Parathyroid adenoma (tissue), 2 donors: ENCODE results near the gene TMC4.
A peak's percentile ranks its signal among the peaks of the same experiment; 100 is the strongest.

ENCODE experiments used
- H2AFZ ChIP-seq: fragments of 300-600 bp; sonication (generic); one replicate; pipeline ENCODE4 v1.7.0; 2017; ENCODE audit warnings: antibody characterized with exemption, mild to moderate bottlenecking
- H3K27ac ChIP-seq: fragments of 300-600 bp; sonication (generic); one replicate; pipeline ENCODE4 v1.7.0; 2017
- H3K27me3 ChIP-seq: fragments of 300-600 bp; sonication (generic); one replicate; pipeline ENCODE4 v1.7.0; 2017; ENCODE audit warnings: low read length; ENCODE audit not compliant: control insufficient read depth, insufficient read depth
- H3K36me3 ChIP-seq: fragments of 300-600 bp; sonication (generic); one replicate; pipeline ENCODE4 v1.7.0; 2017; ENCODE audit warnings: low read length; ENCODE audit not compliant: control insufficient read depth, insufficient read depth
- H3K4me1 ChIP-seq: fragments of 300-600 bp; sonication (generic); one replicate; pipeline ENCODE4 v1.7.0; 2017; ENCODE audit warnings: control low read depth
- H3K4me2 ChIP-seq: fragments of 300-600 bp; sonication (generic); one replicate; pipeline ENCODE4 v1.7.0; 2017; ENCODE audit warnings: low read length
- H3K4me3 ChIP-seq: fragments of 300-600 bp; sonication (generic); one replicate; pipeline ENCODE4 v1.7.0; 2017; ENCODE audit warnings: low read depth, low read length
- H3K79me2 ChIP-seq: fragments of 300-600 bp; sonication (generic); one replicate; pipeline ENCODE4 v1.7.0; 2017; ENCODE audit warnings: control low read depth
- H3K9ac ChIP-seq: fragments of 300-600 bp; sonication (generic); one replicate; pipeline ENCODE4 v1.7.0; 2017; ENCODE audit warnings: mild to moderate bottlenecking
- H3K9me3 ChIP-seq: fragments of 300-600 bp; sonication (generic); one replicate; pipeline ENCODE4 v1.7.0; 2017; ENCODE audit warnings: low read length; ENCODE audit not compliant: control insufficient read depth
- CTCF ChIP-seq: fragments of 300-600 bp; sonication (generic); IDR thresholded peaks from one replicate; pipeline ENCODE4 v1.7.0; 2017; ENCODE audit warnings: antibody characterized with exemption, mild to moderate bottlenecking
- donor health status: primary hyperparathyroidism.

The TMC4 gene

GRCh38 chr19:54138489-54139256 is 34.3 kb downstream of the TMC4 start:
- no peak for TF ChIP-seq CTCF
- H3K4me2 ChIP-seq, result peak overlapping the region; percentile 78
- H3K36me3 ChIP-seq, result no peaks in the 10 kb centered on the region
- H3K9ac ChIP-seq, result no peak overlapping the region
- H3K27ac ChIP-seq, result peak overlapping the region; percentile 92
- peaks cover 18% of the 10 kb centered on the region for H3K79me2 ChIP-seq
- no peaks in the 10 kb centered on the region for H3K27me3 ChIP-seq
- H3K4me3 ChIP-seq, result peak overlapping the region; percentile 85
- H3K4me1 ChIP-seq, result peaks cover 7% of the 10 kb centered on the region
- peak overlapping the region; percentile 89 for H2AFZ ChIP-seq
- no peaks in the 10 kb centered on the region for H3K9me3 ChIP-seq

GRCh38 chr19:54137699-54138488 is 35.1 kb downstream of the TMC4 start, which contains the start of gene CNOT3:
Gene CNOT3 (plus strand): TSS chr19:54137762. CDS start chr19:54142979, 5,217 bp downstream.
- Histone ChIP-seq H3K27me3 (no peaks in the 10 kb centered on the region), H2AFZ (peak within 1 kb of the TSS; percentile 89), H3K9me3 (no peaks in the 10 kb centered on the region), H3K4me3 (peak within 1 kb of the TSS; percentile 85), H3K4me2 (peak within 1 kb of the TSS; percentile 95), H3K4me1 (peaks cover 7% of the 10 kb centered on the region), H3K36me3 (no peaks in the 10 kb centered on the region), H3K27ac (peak within 1 kb of the TSS; percentile 92), H3K9ac (peak within 1 kb of the TSS; percentile 99), H3K79me2 (peaks cover 18% of the 10 kb centered on the region)
- peak; percentile 15 for TF ChIP-seq CTCF

- H3K36me3 ChIP-seq, result no peaks in the 10 kb centered on the region
- TF ChIP-seq CTCF, result no peak
- H3K9ac ChIP-seq, result no peak overlapping the region
- peaks cover 7% of the 10 kb centered on the region for H3K4me1 ChIP-seq
- H3K79me2 ChIP-seq, result peaks cover 18% of the 10 kb centered on the region
- peak overlapping the region; percentile 95 for H3K4me2 ChIP-seq
- H3K9me3 ChIP-seq, result no peaks in the 10 kb centered on the region
- peak overlapping the region; percentile 92 for H3K27ac ChIP-seq
- H3K27me3 ChIP-seq, result no peaks in the 10 kb centered on the region
- peak overlapping the region; percentile 89 for H2AFZ ChIP-seq
- peak overlapping the region; percentile 85 for H3K4me3 ChIP-seq
Observed at GRCh38 chr19:54136864-54137698, 35.9 kb downstream of the TMC4 start.

- no peak for TF ChIP-seq CTCF
- Histone ChIP-seq H3K4me1 (peaks cover 7% of the 10 kb centered on the region), H3K9me3 (no peaks in the 10 kb centered on the region), H2AFZ (peak overlapping the region; percentile 85), H3K4me2 (peak overlapping the region; percentile 95), H3K9ac (no peak overlapping the region), H3K79me2 (peaks cover 18% of the 10 kb centered on the region), H3K27me3 (no peaks in the 10 kb centered on the region), H3K27ac (peak overlapping the region; percentile 54), H3K36me3 (no peaks in the 10 kb centered on the region), H3K4me3 (peak overlapping the region; percentile 62)
Observed at GRCh38 chr19:54136086-54136863, 36.7 kb downstream of the TMC4 start.
